ENCODE results near the gene PROZ. TPM values are rescaled to one million over a fixed set of nuclear protein-coding genes. Genes with fewer than 3 reads are reported as not detected.

The PROZ gene
- total and polyA plus RNA-seq, 2 donors (not counting 1 experiment from before 2014, with no cell fraction given) = not detected

GRCh38 chr13:113148940-113149503, 9.4 kb upstream of the PROZ start:
- no peak for DNase-seq (ENCODE audit: low read depth in 2 of 2)
- no peaks in the 10 kb centered on the region for H4K20me1 ChIP-seq (ENCODE audit: control insufficient read depth, extremely low read depth, insufficient read depth, low read length)
- H2AFZ ChIP-seq (ENCODE audit: low read length) = no peak overlapping the region
- H3K4me1 ChIP-seq (ENCODE audit: control insufficient read depth, extremely low read depth, insufficient read depth, low read length) = peaks cover 12% of the 10 kb centered on the region
- H3K9ac ChIP-seq (ENCODE audit: insufficient read depth, low read length) = no peak overlapping the region
- H3K27ac ChIP-seq (ENCODE audit: insufficient read depth, low read length) = no peak overlapping the region
- H3K36me3 ChIP-seq (ENCODE audit: control insufficient read depth, insufficient read depth, low read length) = no peaks in the 10 kb centered on the region
- TF ChIP-seq EZH2 (IDR thresholded peaks at IDR 0.05; ENCODE audit: low read length, missing control alignments) = no peak
- TF ChIP-seq CTCF (conservative IDR thresholded peaks at IDR 0.05 in 1 of 2, IDR thresholded peaks at IDR 0.05 in 1 of 2; ENCODE audit: low read depth in 1 of 2, low read length in 2 of 2) = no peak
- H3K27me3 ChIP-seq (ENCODE audit: control insufficient read depth, insufficient read depth, low read length) = no peaks in the 10 kb centered on the region
- H3K79me2 ChIP-seq (ENCODE audit: control insufficient read depth, insufficient read depth, low read length) = no peaks in the 10 kb centered on the region
- H3K9me3 ChIP-seq (ENCODE audit: control insufficient read depth, insufficient read depth, low read depth, low read length) = no peaks in the 10 kb centered on the region
- no peak overlapping the region for H3K4me3 ChIP-seq (replicated peaks in 1 of 4; ENCODE audit: control extremely low read depth in 1 of 4, insufficient read depth in 1 of 4, low read depth in 3 of 4, low read length in 4 of 4)
- no peak overlapping the region for H3K4me2 ChIP-seq (ENCODE audit: extremely low read depth, insufficient read depth, low read length)

- H4K20me1 ChIP-seq (ENCODE audit: control insufficient read depth, extremely low read depth, insufficient read depth, low read length) = no peaks in the 10 kb centered on the region
- H2AFZ ChIP-seq (ENCODE audit: low read length) = no peak overlapping the region
- no peaks in the 10 kb centered on the region for H3K27me3 ChIP-seq (ENCODE audit: control insufficient read depth, insufficient read depth, low read length)
- H3K9ac ChIP-seq (ENCODE audit: insufficient read depth, low read length) = no peak overlapping the region
- no peaks in the 10 kb centered on the region for H3K36me3 ChIP-seq (ENCODE audit: control insufficient read depth, insufficient read depth, low read length)
- no peak overlapping the region for H3K4me2 ChIP-seq (ENCODE audit: extremely low read depth, insufficient read depth, low read length)
- no peak for TF ChIP-seq CTCF (conservative IDR thresholded peaks at IDR 0.05 in 1 of 2, IDR thresholded peaks at IDR 0.05 in 1 of 2; ENCODE audit: low read depth in 1 of 2, low read length in 2 of 2)
- no peak overlapping the region for H3K4me3 ChIP-seq (replicated peaks in 1 of 4; ENCODE audit: control extremely low read depth in 1 of 4, insufficient read depth in 1 of 4, low read depth in 3 of 4, low read length in 4 of 4)
- DNase-seq (ENCODE audit: low read depth in 2 of 2) = no peak
- no peak overlapping the region for H3K27ac ChIP-seq (ENCODE audit: insufficient read depth, low read length)
- no peaks in the 10 kb centered on the region for H3K79me2 ChIP-seq (ENCODE audit: control insufficient read depth, insufficient read depth, low read length)
- peaks cover 14% of the 10 kb centered on the region for H3K4me1 ChIP-seq (ENCODE audit: control insufficient read depth, extremely low read depth, insufficient read depth, low read length)
- H3K9me3 ChIP-seq (ENCODE audit: control insufficient read depth, insufficient read depth, low read depth, low read length) = no peaks in the 10 kb centered on the region
Measured at GRCh38 chr13:113149711-113150549, 8.5 kb upstream of the PROZ start.

- Histone ChIP-seq H3K27ac (ENCODE audit: insufficient read depth, low read length) (no peak overlapping the region), H3K27me3 (ENCODE audit: control insufficient read depth, insufficient read depth, low read length) (no peaks in the 10 kb centered on the region), H4K20me1 (ENCODE audit: control insufficient read depth, extremely low read depth, insufficient read depth, low read length) (no peaks in the 10 kb centered on the region), H3K4me3 (replicated peaks in 1 of 4; ENCODE audit: control extremely low read depth in 1 of 4, insufficient read depth in 1 of 4, low read depth in 3 of 4, low read length in 4 of 4) (no peak overlapping the region), H3K9ac (ENCODE audit: insufficient read depth, low read length) (no peak overlapping the region), H3K4me1 (ENCODE audit: control insufficient read depth, extremely low read depth, insufficient read depth, low read length) (peaks cover 14% of the 10 kb centered on the region), H2AFZ (ENCODE audit: low read length) (no peak overlapping the region), H3K9me3 (ENCODE audit: control insufficient read depth, insufficient read depth, low read depth, low read length) (no peaks in the 10 kb centered on the region), H3K36me3 (ENCODE audit: control insufficient read depth, insufficient read depth, low read length) (no peaks in the 10 kb centered on the region), H3K79me2 (ENCODE audit: control insufficient read depth, insufficient read depth, low read length) (no peaks in the 10 kb centered on the region), H3K4me2 (ENCODE audit: extremely low read depth, insufficient read depth, low read length) (no peak overlapping the region)
- no peak for DNase-seq (ENCODE audit: low read depth in 2 of 2)
- TF ChIP-seq CTCF (conservative IDR thresholded peaks at IDR 0.05 in 1 of 2, IDR thresholded peaks at IDR 0.05 in 1 of 2; ENCODE audit: low read depth in 1 of 2, low read length in 2 of 2) (no peak), EZH2 (IDR thresholded peaks at IDR 0.05; ENCODE audit: low read length, missing control alignments) (no peak)
Measured at GRCh38 chr13:113150550-113151365, 7.7 kb upstream of the PROZ start.
